Lung (tissue), 12 donors: Measurements from ENCODE around the gene RACK1. TPM values are rescaled to one million over a fixed set of nuclear protein-coding genes. Genes with fewer than 3 reads are reported as not detected.
"Not testable (repeated sequence)": the region's sequence is repeated elsewhere in the genome, so short reads cannot be mapped to it uniquely, and the experiment has no call there.

Experiments
- ATAC-seq: fragments of 200-7000 bp; cut with Tn5 transposase; one replicate; pipeline ENCODE4 v1.9.1; 2020; ENCODE audit warnings: moderate number of reproducible peaks; ENCODE audit not compliant: insufficient read depth, low FRiP score
- DNase-seq, 3 donors: peaks; one replicate each; pipeline ENCODE4 v3.0.0-alpha.2; 2013 to 2017
- H3K27ac ChIP-seq, 2 donors: one replicate each; pipeline ENCODE4 v1.5.1; 2013; ENCODE audit warnings: mild to moderate bottlenecking in 2 of 2, moderate library complexity in 2 of 2, control low read depth in 1 of 2, inconsistent platforms in 1 of 2, low read depth in 1 of 2, low read length in 1 of 2
- H3K27me3 ChIP-seq, 3 donors: one replicate each; pipeline ENCODE4 v1.5.1; 2013; ENCODE audit warnings: low read length in 2 of 3; ENCODE audit not compliant: control insufficient read depth in 3 of 3, insufficient read depth in 3 of 3
- H3K36me3 ChIP-seq, 4 donors: one replicate each; pipeline ENCODE4 v1.5.1; 2013; ENCODE audit warnings: low read length in 4 of 4, mild to moderate bottlenecking in 1 of 4, moderate library complexity in 1 of 4; ENCODE audit not compliant: control insufficient read depth in 4 of 4, insufficient read depth in 4 of 4
- H3K4me1 ChIP-seq, 5 donors: one replicate each; pipeline ENCODE4 v1.5.1; 2013; ENCODE audit warnings: low read length in 5 of 5, mild to moderate bottlenecking in 2 of 5, moderate library complexity in 1 of 5; ENCODE audit not compliant: control insufficient read depth in 5 of 5, insufficient read depth in 5 of 5
- H3K4me3 ChIP-seq: one replicate; pipeline ENCODE4 v1.5.1; 2013; ENCODE audit warnings: mild to moderate bottlenecking, control low read depth, moderate library complexity
- H3K9ac ChIP-seq, 2 donors: one replicate each; pipeline ENCODE4 v1.5.1; 2013; ENCODE audit warnings: low read length in 2 of 2, control low read depth in 1 of 2; ENCODE audit not compliant: insufficient read depth in 1 of 2
- H3K9me3 ChIP-seq, 4 donors: one replicate each; pipeline ENCODE4 v1.5.1; 2013; ENCODE audit warnings: low read length in 3 of 4, mild to moderate bottlenecking in 1 of 4, moderate library complexity in 1 of 4; ENCODE audit not compliant: control insufficient read depth in 4 of 4, insufficient read depth in 3 of 4
- WGBS, 2 donors: extraction: QIAGEN DNeasy Blood & Tissue Kit; methylation state at CpG; one replicate each; pipeline ENCODE4 v1.1.7; 2013; 5-methylcytosine and 5-hydroxymethylcytosine counted together
- polyA plus RNA-seq, 2 donors: library from polyadenylated mRNA; stranded (reverse); fragments of 200-250 nt; gene quantifications; one replicate each; pipeline ENCODE4 v1.2.1, GENCODE V29; 2013
- total RNA-seq, 2 donors: library from RNA; depleted of rRNA in 1 of 2; stranded (reverse); fragments of >200 nt in 1 of 2; gene quantifications; one replicate each; pipeline ENCODE4 v1.2.1, GENCODE V29; 2014 to 2021
- TF ChIP-seq, protein P1 (sequence below): IDR thresholded peaks from 2 replicates; pipeline ENCODE4 v1.5.1; 2012; ENCODE audit warnings: mild to moderate bottlenecking; ENCODE audit errors: control extremely low read depth, extremely low read depth
- donor health status: control.
- donor health status: control.
- donor health status: Bipolar disorder and iron deficiency.
- donor health status: healthy.
- donor health status: DM: yes; HTN: yes; CAD: no.

Gene RACK1
- total and polyA plus RNA-seq, 4 donors: 1,254 to 2,994 (median 1,939) TPM

DNA sequence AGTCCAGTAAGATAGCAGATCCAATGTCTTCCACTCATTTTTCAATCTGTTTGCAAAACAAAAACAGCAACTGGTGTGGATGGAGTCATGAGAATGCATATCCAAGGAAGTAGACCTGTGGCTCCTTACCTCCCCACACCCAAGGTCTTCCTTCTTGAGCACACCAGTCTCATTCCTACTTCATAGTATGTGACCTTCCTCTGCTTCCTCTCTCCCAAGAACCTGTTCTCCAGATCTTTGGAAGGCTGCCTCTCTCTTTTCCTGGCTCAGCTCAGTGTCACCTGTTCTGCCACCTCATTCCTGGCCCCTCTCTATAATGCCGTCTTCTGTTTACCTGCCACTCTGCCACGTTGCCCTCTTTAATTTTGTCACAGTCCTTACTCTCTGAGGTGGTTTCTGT, 30.8 kb downstream of the RACK1 start:
- peaks cover 0 to 27% (median 15%) of the 10 kb centered on the region in 3 donors for H3K27me3 ChIP-seq
- H3K4me1 ChIP-seq: peaks cover 0 to 17% (median 6%) of the 10 kb centered on the region in 5 donors
- H3K9ac ChIP-seq: no peak overlapping the region
- no peak for DNase-seq
- no peaks in the 10 kb centered on the region for H3K36me3 ChIP-seq
- H3K4me3 ChIP-seq: no peak overlapping the region
- WGBS, 2 donors: 62 to 80% methylated on average over 2 of the region's 2 CpGs
- TF ChIP-seq, protein P1, sequence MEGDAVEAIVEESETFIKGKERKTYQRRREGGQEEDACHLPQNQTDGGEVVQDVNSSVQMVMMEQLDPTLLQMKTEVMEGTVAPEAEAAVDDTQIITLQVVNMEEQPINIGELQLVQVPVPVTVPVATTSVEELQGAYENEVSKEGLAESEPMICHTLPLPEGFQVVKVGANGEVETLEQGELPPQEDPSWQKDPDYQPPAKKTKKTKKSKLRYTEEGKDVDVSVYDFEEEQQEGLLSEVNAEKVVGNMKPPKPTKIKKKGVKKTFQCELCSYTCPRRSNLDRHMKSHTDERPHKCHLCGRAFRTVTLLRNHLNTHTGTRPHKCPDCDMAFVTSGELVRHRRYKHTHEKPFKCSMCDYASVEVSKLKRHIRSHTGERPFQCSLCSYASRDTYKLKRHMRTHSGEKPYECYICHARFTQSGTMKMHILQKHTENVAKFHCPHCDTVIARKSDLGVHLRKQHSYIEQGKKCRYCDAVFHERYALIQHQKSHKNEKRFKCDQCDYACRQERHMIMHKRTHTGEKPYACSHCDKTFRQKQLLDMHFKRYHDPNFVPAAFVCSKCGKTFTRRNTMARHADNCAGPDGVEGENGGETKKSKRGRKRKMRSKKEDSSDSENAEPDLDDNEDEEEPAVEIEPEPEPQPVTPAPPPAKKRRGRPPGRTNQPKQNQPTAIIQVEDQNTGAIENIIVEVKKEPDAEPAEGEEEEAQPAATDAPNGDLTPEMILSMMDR: no peak
- ATAC-seq: no peak
- H3K27ac ChIP-seq: no peak overlapping the region
- no peaks in the 10 kb centered on the region for H3K9me3 ChIP-seq

DNA sequence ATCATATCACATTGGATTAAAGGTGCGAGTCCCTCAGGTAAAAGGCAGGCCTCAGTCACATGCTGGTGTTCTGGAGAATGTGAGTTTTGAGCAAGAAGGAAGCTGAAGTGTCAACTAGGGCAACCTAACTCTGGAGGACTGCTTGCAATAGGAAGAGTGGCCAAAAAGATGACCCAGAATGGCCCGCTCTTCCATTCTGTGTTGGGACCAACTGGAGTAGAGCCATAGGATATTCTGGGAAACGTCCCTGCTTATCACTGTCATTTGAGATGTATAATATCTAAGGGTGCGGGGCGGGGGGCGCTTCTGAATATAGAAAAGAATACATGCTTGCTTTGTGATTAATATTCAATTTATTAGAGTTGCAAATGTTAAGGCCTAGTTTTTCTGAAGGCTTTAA, 31.6 kb downstream of the RACK1 start:
- TF ChIP-seq, protein P1: no peak
- H3K9me3 ChIP-seq: no peaks in the 10 kb centered on the region
- no peaks in the 10 kb centered on the region for H3K36me3 ChIP-seq
- 93 to 97% methylated on average over 6 of the region's 6 CpGs for WGBS, 2 donors
- peaks cover 0 to 27% (median 15%) of the 10 kb centered on the region in 3 donors for H3K27me3 ChIP-seq
- no peak overlapping the region for H3K9ac ChIP-seq
- H3K27ac ChIP-seq: no peak overlapping the region
- H3K4me1 ChIP-seq: peaks cover 0 to 9% (median 5%) of the 10 kb centered on the region in 5 donors
- no peak overlapping the region for H3K4me3 ChIP-seq
- no peak for DNase-seq
- ATAC-seq: no peak

DNA sequence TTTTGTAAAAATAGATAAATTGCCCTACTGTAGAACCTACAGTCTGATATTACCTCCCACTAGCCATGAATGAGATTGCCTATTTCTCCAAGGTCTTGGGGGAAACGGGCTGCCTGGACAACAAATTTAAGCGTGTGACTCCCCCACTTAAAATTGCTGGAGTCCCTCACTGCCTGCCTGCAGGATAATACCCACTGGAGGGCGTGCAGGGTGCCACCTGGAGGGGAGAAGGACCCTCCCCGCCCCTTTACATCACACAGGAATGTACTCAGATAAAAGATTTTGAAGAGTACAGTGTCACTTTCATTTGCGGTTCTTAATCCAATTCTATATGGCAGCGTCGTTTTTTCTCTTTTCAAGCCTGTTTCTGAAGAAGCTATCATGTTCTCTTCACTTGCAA, 32.5 kb downstream of the RACK1 start:
- Histone ChIP-seq H3K27ac (no peak overlapping the region), H3K36me3 (no peaks in the 10 kb centered on the region), H3K27me3 (peaks cover 0 to 22% (median 11%) of the 10 kb centered on the region in 3 donors), H3K4me3 (no peak overlapping the region), H3K4me1 (peaks cover 0 to 6% (median under 1%) of the 10 kb centered on the region in 5 donors), H3K9ac (no peak overlapping the region), H3K9me3 (no peaks in the 10 kb centered on the region)
- TF ChIP-seq, protein P1: no peak
- ATAC-seq (no peak), DNase-seq (no peak)
- WGBS, 2 donors: 53 to 58% methylated on average over 7 of the region's 7 CpGs

DNA sequence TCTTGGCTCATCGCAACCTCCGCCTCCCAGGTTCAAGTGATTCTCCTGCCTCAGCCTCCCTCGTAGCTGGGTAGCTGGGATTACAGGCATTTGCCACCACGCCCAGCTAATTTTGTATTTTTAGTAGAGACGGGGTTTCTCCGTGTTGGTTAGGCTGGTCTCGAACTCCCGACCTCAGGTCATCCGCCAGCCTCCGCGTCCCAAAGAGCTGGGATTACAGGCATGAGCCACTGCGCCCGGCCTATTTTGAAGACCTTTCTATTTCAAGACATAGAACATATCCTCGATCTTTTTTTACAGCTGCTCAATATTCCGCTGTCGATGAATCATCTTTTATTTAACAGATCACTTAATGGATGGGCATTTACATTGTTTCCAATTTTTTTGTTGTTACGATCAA, 33.0 kb downstream of the RACK1 start:
- not testable (repeated sequence) for H3K9me3 ChIP-seq, H3K27ac ChIP-seq, ATAC-seq, DNase-seq, H3K9ac ChIP-seq, H3K4me1 ChIP-seq, H3K4me3 ChIP-seq, H3K36me3 ChIP-seq
- WGBS, 2 donors: 83 to 86% methylated on average over 17 of the region's 17 CpGs
- peaks cover 0 to 23% (median 13%) of the 10 kb centered on the region in 3 donors for H3K27me3 ChIP-seq

DNA sequence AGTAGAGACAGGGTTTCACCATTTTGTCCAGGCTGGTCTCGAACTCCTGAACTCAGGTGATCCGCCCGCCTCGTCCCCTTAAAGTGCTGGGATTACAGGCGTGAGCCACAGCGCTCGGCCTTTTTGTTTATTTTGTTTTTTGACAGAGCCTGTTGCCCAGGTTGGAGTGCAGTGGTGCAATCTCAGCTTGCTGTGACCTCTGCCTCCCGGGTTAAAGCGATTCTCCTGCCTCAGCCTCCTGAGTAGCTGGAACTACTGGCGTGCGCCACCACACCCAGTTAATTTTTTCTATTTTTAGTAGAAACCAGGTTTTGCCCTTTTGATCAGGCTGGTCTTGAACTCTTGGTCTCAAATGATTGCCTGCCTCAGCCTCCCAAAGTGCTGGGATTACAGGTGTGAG, 33.6 kb downstream of the RACK1 start:
- H3K9me3 ChIP-seq, H3K4me3 ChIP-seq, DNase-seq, H3K9ac ChIP-seq, H3K27ac ChIP-seq, H3K36me3 ChIP-seq, ATAC-seq: not testable (repeated sequence)
- H3K27me3 ChIP-seq: peaks cover 0 to 26% (median 15%) of the 10 kb centered on the region in 3 donors
- 72 to 83% methylated on average over 11 of the region's 11 CpGs for WGBS, 2 donors
- peaks cover 0 to 13% (median 4%) of the 10 kb centered on the region in 5 donors for H3K4me1 ChIP-seq

DNA sequence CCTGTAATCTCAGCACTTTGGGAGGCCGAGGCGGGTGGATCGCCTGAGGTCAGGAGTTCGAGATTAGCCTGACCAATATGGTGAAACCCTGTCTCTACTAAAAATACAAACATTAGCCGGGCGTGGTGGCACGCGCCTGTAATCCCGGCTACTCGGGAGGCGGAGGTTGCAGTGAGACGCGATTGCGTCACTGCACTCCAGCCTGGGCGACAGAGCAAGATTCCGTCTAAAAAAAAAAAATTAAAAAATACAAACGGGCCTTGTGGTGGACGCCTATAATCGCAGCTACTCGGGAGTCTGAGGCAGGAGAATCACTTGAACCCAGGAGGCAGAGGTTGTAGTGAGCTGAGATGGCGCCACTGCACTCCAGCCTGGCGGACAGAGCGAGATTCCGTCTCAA, 34.7 kb downstream of the RACK1 start:
- H3K9ac ChIP-seq, DNase-seq, ATAC-seq, H3K9me3 ChIP-seq, H3K27ac ChIP-seq, H3K4me3 ChIP-seq, H3K36me3 ChIP-seq: not testable (repeated sequence)
- H3K4me1 ChIP-seq: peaks cover 0 to 14% (median 4%) of the 10 kb centered on the region in 5 donors
- 80 to 85% methylated on average over 23 to 24 of the region's 24 CpGs for WGBS, 2 donors
- peaks cover 0 to 29% (median 14%) of the 10 kb centered on the region in 3 donors for H3K27me3 ChIP-seq
